Stomach (tissue), 4 donors: Measurements from ENCODE around the gene ZMYND8.
"Not testable (repeated sequence)": the region's sequence is repeated elsewhere in the genome, so short reads cannot be mapped to it uniquely, and the experiment has no call there.

Source experiments
- CTCF ChIP-seq, 7 experiments: fragments of 450-650 bp in 4 of 7; fragments of 200-600 bp in 3 of 7; sonication (generic) in 3 of 7; IDR thresholded peaks; one replicate each; pipeline ENCODE4 v1.5.1; 2016 to 2019; ENCODE audit warnings: antibody characterized with exemption in 7 of 7, control low read depth in 2 of 7, mild to moderate bottlenecking in 1 of 7
- POLR2A ChIP-seq, 4 donors: fragments of 450-650 bp; IDR thresholded peaks; one replicate each; pipeline ENCODE4 v1.6.1; 2016; ENCODE audit warnings: antibody characterized with exemption in 4 of 4, control low read depth in 2 of 4, mild to moderate bottlenecking in 1 of 4, moderate library complexity in 1 of 4

DNA sequence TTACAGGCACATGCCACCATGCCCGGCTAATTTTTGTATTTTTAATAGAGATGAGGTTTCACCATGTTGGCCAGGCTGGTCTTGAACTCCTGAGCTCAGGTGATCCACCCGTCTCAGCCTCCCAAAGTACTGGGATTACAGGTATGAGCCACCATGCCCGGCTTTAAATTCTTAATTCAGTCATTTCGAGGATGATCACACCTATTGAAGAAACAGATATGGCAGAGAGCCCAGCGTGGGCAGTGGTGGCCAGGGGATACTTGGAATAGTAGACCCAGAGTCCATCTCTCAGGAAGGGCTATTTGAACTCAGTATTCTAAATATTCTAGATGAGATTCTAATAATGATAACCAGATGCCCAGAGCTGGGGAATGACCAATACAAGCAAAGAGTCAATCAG, 180.3 kb downstream of the ZMYND8 start:
- TF ChIP-seq POLR2A, CTCF (IDR thresholded peaks at IDR 0.05): not testable (repeated sequence)
